Liver (tissue), 9 donors: ENCODE data around the gene ITGA11. TPM values are rescaled to one million over a fixed set of nuclear protein-coding genes. Genes with fewer than 3 reads are reported as not detected.

Source experiments
- DNase-seq: peaks from one replicate; pipeline ENCODE4 v3.0.0-alpha.2; 2017; ENCODE audit warnings: low spot score
- H3K27ac ChIP-seq, 2 donors: one replicate each; pipeline ENCODE4 v1.7.0; 2013; ENCODE audit warnings: inconsistent platforms in 2 of 2, low read length in 2 of 2, control low read depth in 1 of 2, low read depth in 1 of 2, mild to moderate bottlenecking in 1 of 2
- H3K27me3 ChIP-seq, 4 donors: one replicate each; pipeline versions ENCODE4 v1.6.1 to v1.7.0; 2013; ENCODE audit warnings: low read length in 3 of 4, inconsistent platforms in 1 of 4, mild to moderate bottlenecking in 1 of 4, moderate library complexity in 1 of 4; ENCODE audit not compliant: control insufficient read depth in 4 of 4, insufficient read depth in 4 of 4
- H3K36me3 ChIP-seq, 4 donors: one replicate each; pipeline versions ENCODE4 v1.6.1 to v1.7.0; 2013; ENCODE audit warnings: low read length in 3 of 4, mild to moderate bottlenecking in 3 of 4, low read depth in 1 of 4, moderate library complexity in 1 of 4; ENCODE audit not compliant: control insufficient read depth in 4 of 4, insufficient read depth in 3 of 4
- H3K4me1 ChIP-seq, 4 donors: one replicate each; pipeline versions ENCODE4 v1.6.1 to v1.7.0; 2013; ENCODE audit warnings: low read length in 3 of 4, mild to moderate bottlenecking in 3 of 4, moderate library complexity in 1 of 4; ENCODE audit not compliant: control insufficient read depth in 4 of 4, insufficient read depth in 4 of 4
- H3K4me3 ChIP-seq, 3 donors: one replicate each; pipeline versions ENCODE4 v1.6.1 to v1.7.0; 2013; ENCODE audit warnings: low read length in 3 of 3, control low read depth in 1 of 3, low read depth in 1 of 3, mild to moderate bottlenecking in 1 of 3
- H3K9ac ChIP-seq, 2 donors: one replicate each; pipeline ENCODE4 v1.7.0; 2013; ENCODE audit warnings: low read length in 2 of 2, mild to moderate bottlenecking in 2 of 2, moderate library complexity in 2 of 2, control low read depth in 1 of 2, low read depth in 1 of 2
- H3K9me3 ChIP-seq, 4 donors: one replicate each; pipeline versions ENCODE4 v1.6.1 to v1.7.0; 2013; ENCODE audit warnings: low read length in 3 of 4; ENCODE audit not compliant: control insufficient read depth in 4 of 4
- ATF3 ChIP-seq: IDR thresholded peaks from 2 replicates; pipeline ENCODE4 v1.6.1; 2016; ENCODE audit warnings: antibody characterized with exemption
- CTCF ChIP-seq: fragments of 150-350 bp; IDR thresholded peaks from 2 replicates; pipeline ENCODE4 v1.5.1; 2017; ENCODE audit warnings: improper control_type of control experiment, low read depth, low read length; ENCODE audit not compliant: missing input control
- EGR1 ChIP-seq, 2 donors: IDR thresholded peaks; 2 replicates each; pipeline ENCODE4 v1.6.1; 2016 to 2018; ENCODE audit warnings: antibody characterized with exemption in 2 of 2, low read depth in 2 of 2
- FOXA2 ChIP-seq: IDR thresholded peaks from 2 replicates; pipeline ENCODE4 v1.6.1; 2016; ENCODE audit warnings: antibody characterized with exemption
- GABPA ChIP-seq, 2 donors: IDR thresholded peaks in 1 of 2; conservative IDR thresholded peaks in 1 of 2; 2 replicates each; pipeline ENCODE4 v1.6.1; 2016; ENCODE audit warnings: antibody characterized with exemption in 2 of 2, mild to moderate bottlenecking in 1 of 2, moderate library complexity in 1 of 2
- HNF4A ChIP-seq, 2 donors: conservative IDR thresholded peaks; 2 replicates each; pipeline ENCODE4 v1.6.1; 2016; ENCODE audit warnings: antibody characterized with exemption in 2 of 2, mild to moderate bottlenecking in 2 of 2
- HNF4G ChIP-seq: IDR thresholded peaks from 2 replicates; pipeline ENCODE4 v1.6.1; 2016; ENCODE audit warnings: antibody characterized with exemption
- JUND ChIP-seq, 2 donors: IDR thresholded peaks; 2 replicates each; pipeline ENCODE4 v1.6.1; 2016; ENCODE audit warnings: antibody characterized with exemption in 2 of 2
- NR2F2 ChIP-seq: IDR thresholded peaks from 2 replicates; pipeline ENCODE4 v1.6.1; 2016; ENCODE audit warnings: antibody characterized with exemption
- REST ChIP-seq: IDR thresholded peaks from 2 replicates; pipeline ENCODE4 v1.6.1; 2016; ENCODE audit warnings: antibody characterized with exemption, mild to moderate bottlenecking
- RXRA ChIP-seq, 2 donors: IDR thresholded peaks; 2 replicates each; pipeline ENCODE4 v1.6.1; 2017 to 2018; ENCODE audit warnings: antibody characterized with exemption in 2 of 2, mild to moderate bottlenecking in 1 of 2
- SP1 ChIP-seq: IDR thresholded peaks from 2 replicates; pipeline ENCODE4 v1.6.1; 2018; ENCODE audit warnings: antibody characterized with exemption, mild to moderate bottlenecking
- TAF1 ChIP-seq: conservative IDR thresholded peaks from 2 replicates; pipeline ENCODE4 v1.6.1; 2016; ENCODE audit warnings: antibody characterized with exemption, mild to moderate bottlenecking
- YY1 ChIP-seq: IDR thresholded peaks from 2 replicates; pipeline ENCODE4 v1.6.1; 2016; ENCODE audit warnings: antibody characterized with exemption, mild to moderate bottlenecking
- WGBS: extraction: QIAGEN DNeasy Blood & Tissue Kit; methylation state at CpG from one replicate; pipeline ENCODE4 v1.1.7; 2013; 5-methylcytosine and 5-hydroxymethylcytosine counted together
- polyA plus RNA-seq, 2 donors: library from polyadenylated mRNA; stranded (reverse) in 1 of 2; unstranded in 1 of 2; fragments of 200-250 nt in 1 of 2; fragments of >200 nt in 1 of 2; fragmentation: Nextera tagmentation in 1 of 2; extraction: Ambion mirVana in 1 of 2; gene quantifications; one replicate each; pipeline versions ENCODE4 v1.2.1 to v1.2.3, GENCODE V29; 2013 to 2015
- total RNA-seq, 2 donors: library from RNA; depleted of rRNA; stranded (reverse); fragments of >200 nt; gene quantifications; one replicate each; pipeline ENCODE4 v1.2.3, GENCODE V29; 2014
- TF ChIP-seq, protein P1 (sequence below): IDR thresholded peaks from 2 replicates; pipeline ENCODE4 v1.6.1; 2016; ENCODE audit warnings: antibody characterized with exemption
- donor health status: healthy.
- donor health status: healthy.
- donor health status: healthy.
- donor health status: healthy.
- donor health status: healthy.

ITGA11 gene
- total and polyA plus RNA-seq, 4 donors, result 0.32 to 1.0 (median 0.67) TPM

- no peaks in the 10 kb centered on the region for H3K36me3 ChIP-seq
- H3K4me1 ChIP-seq, result no peaks in the 10 kb centered on the region
- no peak overlapping the region for H3K4me3 ChIP-seq
- 85% methylated on average over 1 of the region's 1 CpG for WGBS
- no peak for DNase-seq
- no peak overlapping the region for H3K27ac ChIP-seq
- H3K9me3 ChIP-seq, result no peaks in the 10 kb centered on the region
- peaks cover 0 to 6% (median 0%) of the 10 kb centered on the region in 4 donors for H3K27me3 ChIP-seq
- TF ChIP-seq TAF1 (no peak), ATF3 (no peak), SP1 (no peak), GABPA (IDR thresholded peaks at IDR 0.05 in 1 of 2, conservative IDR thresholded peaks at IDR 0.05 in 1 of 2) (no peak), EGR1 (IDR thresholded peaks at IDR 0.05; ENCODE audit: low read depth in 2 of 2) (no peak), YY1 (no peak), REST (no peak), HNF4G (no peak), NR2F2 (no peak), JUND (IDR thresholded peaks at IDR 0.05) (no peak), HNF4A (conservative IDR thresholded peaks at IDR 0.05) (no peak), FOXA2 (no peak)
- TF ChIP-seq, protein P1, sequence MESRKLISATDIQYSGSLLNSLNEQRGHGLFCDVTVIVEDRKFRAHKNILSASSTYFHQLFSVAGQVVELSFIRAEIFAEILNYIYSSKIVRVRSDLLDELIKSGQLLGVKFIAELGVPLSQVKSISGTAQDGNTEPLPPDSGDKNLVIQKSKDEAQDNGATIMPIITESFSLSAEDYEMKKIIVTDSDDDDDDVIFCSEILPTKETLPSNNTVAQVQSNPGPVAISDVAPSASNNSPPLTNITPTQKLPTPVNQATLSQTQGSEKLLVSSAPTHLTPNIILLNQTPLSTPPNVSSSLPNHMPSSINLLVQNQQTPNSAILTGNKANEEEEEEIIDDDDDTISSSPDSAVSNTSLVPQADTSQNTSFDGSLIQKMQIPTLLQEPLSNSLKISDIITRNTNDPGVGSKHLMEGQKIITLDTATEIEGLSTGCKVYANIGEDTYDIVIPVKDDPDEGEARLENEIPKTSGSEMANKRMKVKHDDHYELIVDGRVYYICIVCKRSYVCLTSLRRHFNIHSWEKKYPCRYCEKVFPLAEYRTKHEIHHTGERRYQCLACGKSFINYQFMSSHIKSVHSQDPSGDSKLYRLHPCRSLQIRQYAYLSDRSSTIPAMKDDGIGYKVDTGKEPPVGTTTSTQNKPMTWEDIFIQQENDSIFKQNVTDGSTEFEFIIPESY, result no peak
- no peak overlapping the region for H3K9ac ChIP-seq
Observed at GRCh38 chr15:68440136-68440535, 8.2 kb upstream of the ITGA11 start.

DNA sequence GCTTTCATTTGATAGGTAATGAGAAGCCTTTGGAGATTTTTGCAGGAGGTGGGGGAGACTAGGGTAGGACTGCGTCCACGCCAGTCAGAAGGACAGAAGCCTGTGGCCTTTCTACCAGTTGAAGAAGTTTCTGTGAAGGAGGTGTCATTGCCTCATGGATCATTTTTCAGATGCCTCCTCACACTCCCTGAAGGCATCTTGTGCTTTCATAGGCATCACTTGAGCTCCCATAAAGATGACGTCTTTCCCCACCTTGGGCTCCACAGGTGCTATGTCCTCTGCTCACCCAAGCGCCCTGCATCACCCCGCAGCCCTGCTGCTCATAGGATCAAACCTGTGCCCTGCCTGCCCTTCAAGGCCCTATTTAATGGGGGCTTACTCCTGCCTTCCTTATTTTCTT lies 7.5 kb upstream of the ITGA11 start:
- DNase-seq, result no peak

More for the DNA sequence above, 7.5 kb upstream of the ITGA11 start:
- H3K4me3 ChIP-seq, result no peak overlapping the region
- no peak overlapping the region for H3K9ac ChIP-seq
- no peaks in the 10 kb centered on the region for H3K4me1 ChIP-seq
- no peaks in the 10 kb centered on the region for H3K9me3 ChIP-seq
- whole genome bisulfite sequencing, result 80% methylated on average over 5 of the region's 5 CpGs
- H3K27me3 ChIP-seq, result peaks cover 0 to 10% (median 0%) of the 10 kb centered on the region in 4 donors
- TF ChIP-seq, protein P1, result no peak
- TF ChIP-seq RXRA (IDR thresholded peaks at IDR 0.05) (no peak), CTCF (no peak)
- H3K36me3 ChIP-seq, result no peaks in the 10 kb centered on the region
- no peak overlapping the region for H3K27ac ChIP-seq
